ENCODE measurements around the gene CDH22.

CDH22 gene

GRCh38 chr20:46240065-46240464, 68.2 kb downstream of the CDH22 start:
- POLR2A ChIA-PET (ENCODE audit: low non-redundant PET), result no interaction called here
- DNase-seq (ENCODE audit: low spot score), result no peak

GRCh38 chr20:46237736-46238135, 70.6 kb downstream of the CDH22 start:
- DNase-seq (ENCODE audit: low spot score), result no peak
- CTCF ChIA-PET, result no interaction called here
- no peak for TF ChIP-seq CTCF (conservative IDR thresholded peaks at IDR 0.05; ENCODE audit: low read depth)
- POLR2A ChIA-PET (ENCODE audit: low non-redundant PET), result no interaction called here
- no peak overlapping the region for H3K27ac ChIP-seq

More at GRCh38 chr20:46240065-46240464, 68.2 kb downstream of the CDH22 start:
- TF ChIP-seq CTCF (conservative IDR thresholded peaks at IDR 0.05; ENCODE audit: low read depth), result no peak
- CTCF ChIA-PET, result interaction anchor here (0.6 to 1.0 kb wide), 4 partner anchors 13 to 1963 kb away, joined by 3 to 7 read pairs (median 4); no protein-coding TSS in a partner anchor
- H3K27ac ChIP-seq, result no peak overlapping the region

- H3K27ac ChIP-seq, result no peak overlapping the region
- no peak for TF ChIP-seq CTCF (conservative IDR thresholded peaks at IDR 0.05; ENCODE audit: low read depth)
- POLR2A ChIA-PET (ENCODE audit: low non-redundant PET), result no interaction called here
- CTCF ChIA-PET, result no interaction called here
- no peak for DNase-seq (ENCODE audit: low spot score)
Observed at GRCh38 chr20:46237227-46237626, 71.1 kb downstream of the CDH22 start.

GRCh38 chr20:46235077-46235476, 73.2 kb downstream of the CDH22 start:
- ChIA-PET POLR2A (ENCODE audit: low non-redundant PET) (no interaction called here), CTCF (no interaction called here)
- no peak overlapping the region for H3K27ac ChIP-seq
- no peak for TF ChIP-seq CTCF (conservative IDR thresholded peaks at IDR 0.05; ENCODE audit: low read depth)
- DNase-seq (ENCODE audit: low spot score), result no peak

- no peak overlapping the region for H3K27ac ChIP-seq
- DNase-seq (ENCODE audit: low spot score), result no peak
- no peak for TF ChIP-seq CTCF (conservative IDR thresholded peaks at IDR 0.05; ENCODE audit: low read depth)
- ChIA-PET CTCF (no interaction called here), POLR2A (ENCODE audit: low non-redundant PET) (no interaction called here)
Observed at GRCh38 chr20:46233701-46234100, 74.6 kb downstream of the CDH22 start.

- no peak for DNase-seq (ENCODE audit: low spot score)
- ChIA-PET CTCF (interaction anchor here (0.6 kb wide), 1 partner anchor 57 kb away, joined by 3 read pairs; no protein-coding TSS in a partner anchor), POLR2A (ENCODE audit: low non-redundant PET) (no interaction called here)
- H3K27ac ChIP-seq, result no peak overlapping the region
- no peak for TF ChIP-seq CTCF (conservative IDR thresholded peaks at IDR 0.05; ENCODE audit: low read depth)
Observed at GRCh38 chr20:46232539-46232938, 75.8 kb downstream of the CDH22 start.
